ENCODE data around the gene DTWD2.

Gene DTWD2

GRCh38 chr5:118791926-118792734, 196.2 kb downstream of the DTWD2 start:
- in situ Hi-C loops (cut with MboI; ENCODE audit: low sequenced_read_pairs), result no loop called here

- in situ Hi-C loops (cut with MboI; ENCODE audit: low sequenced_read_pairs), result no loop called here
Measured at GRCh38 chr5:118789366-118789765, 199.0 kb downstream of the DTWD2 start.

GRCh38 chr5:118788351-118788750, 200.0 kb downstream of the DTWD2 start:
- in situ Hi-C loops (cut with MboI; ENCODE audit: low sequenced_read_pairs), result no loop called here

All from HL-60/S4 (cell line).